Measurements from ENCODE around the gene MEAK7.

- no peak for TF ChIP-seq CTCF (conservative IDR thresholded peaks at IDR 0.05; ENCODE audit: low read depth, low read length)
- TF ChIP-seq CEBPB (IDR thresholded peaks at IDR 0.05; ENCODE audit: low read depth, low read length) = no peak
- TF ChIP-seq NFE2L2 (IDR thresholded peaks at IDR 0.05; ENCODE audit: low read depth, low read length) = no peak
- TF ChIP-seq MXI1 (IDR thresholded peaks at IDR 0.05; ENCODE audit: borderline replicate concordance, low read depth, low read length) = no peak
- TF ChIP-seq, protein P1, sequence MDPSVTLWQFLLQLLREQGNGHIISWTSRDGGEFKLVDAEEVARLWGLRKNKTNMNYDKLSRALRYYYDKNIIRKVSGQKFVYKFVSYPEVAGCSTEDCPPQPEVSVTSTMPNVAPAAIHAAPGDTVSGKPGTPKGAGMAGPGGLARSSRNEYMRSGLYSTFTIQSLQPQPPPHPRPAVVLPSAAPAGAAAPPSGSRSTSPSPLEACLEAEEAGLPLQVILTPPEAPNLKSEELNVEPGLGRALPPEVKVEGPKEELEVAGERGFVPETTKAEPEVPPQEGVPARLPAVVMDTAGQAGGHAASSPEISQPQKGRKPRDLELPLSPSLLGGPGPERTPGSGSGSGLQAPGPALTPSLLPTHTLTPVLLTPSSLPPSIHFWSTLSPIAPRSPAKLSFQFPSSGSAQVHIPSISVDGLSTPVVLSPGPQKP (IDR thresholded peaks at IDR 0.05; ENCODE audit: borderline replicate concordance, low read depth, low read length) = no peak
- no peak for TF ChIP-seq POLR2A (IDR thresholded peaks at IDR 0.05; ENCODE audit: low read depth, low read length)
These were observed 45.6 kb upstream of the MEAK7 start for GRCh38 chr16:84550096-84550495.
